GM10266 (cell line): ENCODE data around the gene ESRP2.

Experiments
- DNase-seq: peaks from one replicate; pipeline ENCODE4 v3.0.0; 2012; ENCODE audit errors: extremely low spot score
- CTCF ChIP-seq: IDR thresholded peaks from 2 replicates; pipeline ENCODE4 v1.5.1; 2012; ENCODE audit warnings: mild to moderate bottlenecking, low read depth; ENCODE audit not compliant: control insufficient read depth, insufficient read depth; ENCODE audit errors: missing control alignments

ESRP2 gene

GRCh38 chr16:68190736-68191510 is 45.0 kb downstream of the ESRP2 start:
- TF ChIP-seq CTCF = no peak
- no peak for DNase-seq

- no peak for DNase-seq
- TF ChIP-seq CTCF = no peak
These were observed 45.8 kb downstream of the ESRP2 start for GRCh38 chr16:68190081-68190480.

GRCh38 chr16:68188170-68188569 is 47.8 kb downstream of the ESRP2 start:
- no peak for TF ChIP-seq CTCF
- no peak for DNase-seq

GRCh38 chr16:68187505-68187904 is 48.4 kb downstream of the ESRP2 start:
- no peak for DNase-seq
- no peak for TF ChIP-seq CTCF

GRCh38 chr16:68186877-68187276 is 49.0 kb downstream of the ESRP2 start:
- no peak for TF ChIP-seq CTCF
- DNase-seq = no peak

GRCh38 chr16:68183046-68183445 is 52.9 kb downstream of the ESRP2 start:
- no peak for TF ChIP-seq CTCF
- no peak for DNase-seq

- no peak for DNase-seq
- TF ChIP-seq CTCF = no peak
These were observed 56.1 kb downstream of the ESRP2 start for GRCh38 chr16:68179855-68180254.
